NCI-H1417 (cell line): Measurements from ENCODE around the gene CENPS.
"Not testable (repeated sequence)": the region's sequence is repeated elsewhere in the genome, so short reads cannot be mapped to it uniquely, and the experiment has no call there.

Source experiments
- DNase-seq, 3 experiments: peaks; one replicate each; lab custom pipeline; 2025; lab: John Stamatoyannopoulos, UW

CENPS gene

GRCh38 chr1:10450836-10451235 lies 20.6 kb downstream of the CENPS start:
- no peak for DNase-seq

- DNase-seq, result no peak
These were observed 21.1 kb downstream of the CENPS start for GRCh38 chr1:10451287-10451686.

DNA sequence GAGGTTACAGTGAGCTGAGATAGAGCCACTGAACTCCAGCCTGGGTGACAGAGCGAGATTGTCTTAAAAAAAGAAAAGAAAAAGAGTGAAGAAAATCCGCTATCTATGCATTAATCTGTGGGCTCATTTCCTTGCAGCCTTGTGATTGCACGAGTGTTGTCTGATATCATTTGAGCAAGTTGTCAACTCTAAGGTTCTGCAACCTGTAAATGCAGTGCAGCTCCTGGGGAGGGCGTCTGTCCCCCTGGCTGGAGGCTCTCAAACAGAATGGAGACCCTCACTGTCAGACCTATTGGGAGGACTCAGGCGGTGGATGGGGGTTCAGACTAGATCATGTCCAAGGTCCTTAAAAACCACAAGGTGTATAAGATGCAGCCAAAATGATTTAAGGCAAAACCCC lies 25.8 kb downstream of the CENPS start:
- no peak for DNase-seq

GRCh38 chr1:10456661-10457060 lies 26.4 kb downstream of the CENPS start:
- peak in 2 of 3 experiments; percentile 18 to 63 for DNase-seq

DNA sequence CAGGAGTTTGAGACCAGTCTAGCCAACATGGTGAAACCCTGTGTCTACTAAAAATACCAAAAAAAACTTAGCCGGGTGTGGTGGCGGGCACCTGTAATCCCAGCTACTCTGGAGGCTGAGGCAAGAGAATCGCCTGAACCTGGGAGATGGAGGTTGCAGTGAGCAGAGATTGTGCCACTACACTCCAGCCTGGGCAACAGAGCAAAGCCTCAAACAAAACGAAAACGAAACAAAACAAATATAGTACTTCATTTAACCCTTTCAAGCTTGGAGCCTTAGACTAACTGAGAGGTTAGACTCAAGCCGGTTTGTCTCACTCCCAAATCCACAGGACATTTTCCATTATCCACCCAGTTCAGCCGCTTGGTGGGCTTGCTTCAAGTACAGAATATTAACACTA lies 27.2 kb downstream of the CENPS start:
- DNase-seq, result not testable (repeated sequence)

DNA sequence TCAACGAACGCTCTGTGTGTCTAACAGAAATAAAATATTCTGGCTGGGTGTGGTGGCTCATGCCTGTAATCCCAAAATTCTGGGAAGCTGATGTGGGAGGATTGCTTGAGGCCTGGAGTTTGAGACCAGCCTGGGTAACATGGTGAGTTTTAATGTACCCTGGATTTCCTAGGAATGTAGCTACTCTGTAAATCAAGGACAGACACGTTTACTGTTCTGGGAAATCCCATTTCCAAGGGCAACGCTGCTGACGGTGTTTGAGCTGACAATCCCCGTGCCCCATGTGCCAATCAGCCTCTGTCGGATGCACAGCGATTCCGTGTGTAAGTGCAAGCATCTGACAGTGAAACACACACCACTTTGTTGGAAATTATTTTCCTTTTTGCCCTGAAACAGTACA lies 27.6 kb downstream of the CENPS start:
- DNase-seq, result no peak

DNA sequence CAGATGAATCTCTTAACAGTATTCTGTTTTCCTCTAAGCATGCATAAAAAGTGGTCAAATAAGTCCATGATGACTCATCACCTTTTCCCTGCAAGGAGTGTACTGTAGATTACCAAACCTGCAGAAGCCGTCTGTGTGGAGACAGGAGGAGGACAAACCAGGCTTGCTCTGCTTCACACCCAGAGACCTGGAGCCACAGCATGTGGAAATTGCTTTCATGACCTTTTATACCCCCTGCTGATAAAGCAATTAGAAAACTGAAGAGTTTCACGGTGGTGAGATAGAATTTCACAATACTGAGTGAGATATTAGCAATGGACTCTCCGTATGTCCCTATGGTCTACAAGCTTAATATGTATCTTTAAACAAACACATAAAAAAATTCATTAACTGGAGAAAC lies 29.0 kb downstream of the CENPS start:
- peak in 2 of 3 experiments; percentile 49 to 86 for DNase-seq

- DNase-seq, result no peak
These were observed 36.8 kb downstream of the CENPS start for GRCh38 chr1:10467078-10467477.

DNA sequence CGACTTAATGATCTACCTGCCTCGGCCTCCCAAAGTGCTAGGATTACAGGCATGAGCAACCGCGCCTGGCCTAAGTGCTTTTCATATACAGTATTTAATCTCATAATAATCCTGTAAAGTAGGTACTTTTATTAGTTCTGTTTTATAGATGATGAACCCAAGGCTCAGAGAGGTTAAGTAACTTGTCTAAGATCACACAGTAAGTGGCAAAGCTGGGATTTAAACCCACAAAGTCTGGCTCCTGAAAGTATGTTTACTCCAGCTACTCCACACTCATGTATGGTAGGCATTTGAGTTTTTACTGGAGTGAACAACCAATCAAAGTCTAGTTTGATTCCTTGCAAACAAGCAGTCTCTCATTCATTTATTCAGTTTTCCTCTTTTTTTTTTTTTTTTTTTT lies 39.8 kb downstream of the CENPS start:
- no peak for DNase-seq

- no peak for DNase-seq
These were observed 41.4 kb downstream of the CENPS start for GRCh38 chr1:10471411-10472219.

DNA sequence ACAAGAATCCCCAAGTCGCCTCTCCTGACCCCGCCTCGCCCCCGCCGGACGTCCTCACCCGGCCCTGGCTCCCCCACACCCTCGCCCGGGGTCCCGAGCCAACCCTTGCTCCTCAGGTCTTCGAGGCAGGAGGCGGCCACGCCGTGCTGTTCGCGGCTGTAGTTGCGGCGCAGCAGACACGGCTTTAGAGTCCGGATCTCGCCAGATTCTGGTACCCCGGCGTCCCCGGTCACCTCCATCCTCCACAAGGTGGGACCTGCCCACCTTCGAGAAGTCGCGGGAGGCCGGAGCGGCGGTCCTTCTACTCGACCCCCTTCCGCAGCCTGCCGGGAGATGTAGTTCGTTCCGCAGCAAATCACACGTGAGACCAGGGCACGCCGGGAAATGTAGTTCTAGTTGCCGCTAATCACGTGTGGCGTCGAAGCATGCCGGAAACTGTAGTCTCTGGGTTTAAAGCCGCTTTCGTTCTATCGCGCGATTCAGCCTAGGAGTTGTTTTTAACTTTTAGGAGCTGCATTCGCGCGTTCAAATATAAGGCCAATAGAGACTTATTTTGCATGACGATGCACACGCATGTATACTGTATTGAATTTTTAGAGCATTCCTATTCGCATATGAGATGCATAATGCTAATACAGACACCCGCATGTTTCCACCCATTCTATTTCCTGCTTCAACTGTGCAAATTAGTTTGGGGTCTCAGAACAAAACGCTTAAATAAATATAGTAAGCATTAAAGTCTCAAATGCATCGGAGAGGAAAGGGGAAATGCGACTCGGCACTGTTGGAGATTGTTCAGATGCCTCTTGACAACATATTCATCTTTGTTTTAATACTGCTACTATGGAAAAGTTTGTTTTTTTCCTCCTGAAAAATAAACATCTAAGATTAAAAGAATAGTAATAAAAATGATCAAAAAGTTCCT lies 42.2 kb downstream of the CENPS start, which contains the start of gene DFFA:
TSS of gene DFFA (minus strand) at position 310 of the 925 bp plus-strand sequence. CDS start at position 239, 71 bp downstream.
- DNase-seq, result peak; percentile 89 to 95 (median 94)

DNA sequence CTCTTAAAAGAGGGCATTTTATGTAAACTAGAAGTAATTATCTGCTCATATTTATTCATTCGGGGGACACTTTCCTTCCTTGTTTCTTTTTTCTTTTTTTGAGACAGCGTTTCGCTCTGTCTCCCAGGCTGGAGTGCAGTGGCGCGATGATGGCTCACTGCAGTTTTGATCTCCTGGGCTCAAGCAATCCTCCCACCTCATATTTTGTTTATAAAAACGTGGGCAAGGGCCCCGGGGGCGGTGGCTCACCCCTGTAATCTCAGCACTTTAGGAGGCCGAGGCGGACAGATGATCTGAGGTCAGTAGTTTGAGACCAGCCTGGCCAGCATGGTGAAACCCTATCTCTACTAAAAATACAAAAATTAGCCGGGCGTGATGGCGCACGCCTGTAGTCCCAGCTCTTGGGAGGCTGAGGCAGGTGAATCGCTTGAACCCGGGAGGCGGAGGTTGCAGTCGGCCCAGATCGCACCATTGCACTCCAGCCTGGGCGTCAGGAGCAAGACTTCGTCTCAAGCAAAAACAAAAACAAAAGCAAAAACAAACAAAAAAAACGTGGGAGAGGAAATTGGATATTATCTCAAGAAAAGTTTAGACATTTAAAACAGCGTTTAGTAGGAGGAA lies 43.0 kb downstream of the CENPS start:
- no peak for DNase-seq

GRCh38 chr1:10474309-10474612 lies 44.0 kb downstream of the CENPS start:
- not testable (repeated sequence) for DNase-seq

- DNase-seq, result peak; percentile 84 to 87 (median 86)
These were observed 44.6 kb downstream of the CENPS start, which contains the start of gene PEX14 for GRCh38 chr1:10474613-10475507. PEX14 (plus strand) TSS chr1:10474950; CDS start chr1:10474967, 17 bp downstream.

DNA sequence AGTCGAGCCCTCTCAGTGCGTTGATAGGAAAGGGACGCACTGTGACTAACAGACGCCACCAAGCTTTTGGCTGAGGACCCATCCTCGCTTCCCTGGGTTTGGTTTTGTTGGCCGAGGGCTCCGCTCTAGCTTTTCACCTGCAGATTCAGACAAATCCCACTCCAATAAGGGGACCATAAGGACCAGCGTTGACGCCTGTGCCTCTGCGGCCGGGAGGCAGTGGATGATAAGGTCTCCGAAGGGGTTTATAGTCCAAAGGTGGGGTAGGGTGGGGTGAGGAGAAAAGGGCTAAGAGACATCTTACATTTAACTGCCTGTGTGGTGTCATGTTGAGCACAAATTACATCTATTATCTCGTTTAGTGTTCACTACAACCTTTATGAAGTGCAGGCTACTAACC lies 45.3 kb downstream of the CENPS start:
- no peak for DNase-seq

- DNase-seq, result no peak
These were observed 49.1 kb downstream of the CENPS start for GRCh38 chr1:10479296-10479695.

- no peak for DNase-seq
These were observed 50.4 kb downstream of the CENPS start for GRCh38 chr1:10480614-10481013.

- DNase-seq, result no peak
These were observed 54.3 kb downstream of the CENPS start for GRCh38 chr1:10484521-10484920.

- peak in 2 of 3 experiments; percentile 21 to 72 for DNase-seq
These were observed 59.2 kb downstream of the CENPS start for GRCh38 chr1:10489291-10490055.

- no peak for DNase-seq
These were observed 60.2 kb downstream of the CENPS start for GRCh38 chr1:10490286-10490970.
